Activated gamma-delta T cell treated with anti-CD3 and anti-CD28 coated beads, Interleukin-2, amount 50 U/mL, for 16 hours (primary cell): ENCODE measurements around the gene RAB8B.
"Not testable (repeated sequence)": the region's sequence is repeated elsewhere in the genome, so short reads cannot be mapped to it uniquely, and the experiment has no call there.

Experiments used
- DNase-seq: peaks from one replicate; pipeline ENCODE4 v3.0.0-alpha.2; 2020; ENCODE audit warnings: low read depth

The RAB8B gene

GRCh38 chr15:63208824-63209223 is 19.4 kb downstream of the RAB8B start:
- not testable (repeated sequence) for DNase-seq

DNA sequence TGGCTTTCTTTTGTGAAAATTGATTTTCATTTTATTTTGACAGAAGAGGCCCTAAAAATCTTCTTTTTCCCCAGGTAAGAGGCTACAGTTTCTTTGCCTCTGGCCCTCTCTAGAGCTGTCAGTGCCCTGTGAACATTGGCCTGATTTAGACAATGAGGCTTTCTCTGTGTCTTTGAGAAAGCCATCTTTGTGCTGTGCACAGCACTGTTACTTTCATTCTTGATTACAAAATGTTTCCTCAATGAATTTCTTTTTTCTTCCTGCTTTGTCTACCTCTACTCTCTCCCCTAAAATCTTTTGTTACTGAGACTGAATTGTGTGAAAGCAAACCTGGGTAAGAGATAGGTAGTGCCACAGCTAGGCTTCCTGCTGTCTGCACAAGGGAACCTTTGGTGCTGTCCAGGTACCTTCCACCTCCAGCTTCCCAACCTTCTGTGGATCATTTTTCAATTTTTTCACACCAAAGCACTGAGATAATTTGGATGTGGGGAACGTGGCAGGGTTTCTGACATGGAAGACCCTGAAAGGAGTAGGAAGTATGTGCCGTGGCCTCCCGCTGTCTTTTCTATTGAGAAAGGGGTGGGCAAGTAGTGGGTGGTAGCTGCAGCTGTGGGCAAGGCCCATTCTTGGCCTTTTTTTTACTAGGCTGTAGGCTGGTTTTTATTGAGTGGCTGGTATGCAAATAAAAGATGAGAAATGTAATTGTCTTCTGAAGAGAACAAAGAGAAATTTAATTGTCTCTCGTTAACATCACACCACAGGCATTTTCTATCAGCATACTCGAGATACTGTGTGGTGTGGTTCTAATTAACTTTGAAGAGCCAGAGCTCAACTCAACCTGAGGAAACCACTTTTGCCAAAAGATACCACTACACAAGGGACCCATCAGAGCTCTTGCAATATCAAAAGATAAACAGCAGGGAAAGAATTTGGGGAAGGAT is 21.0 kb downstream of the RAB8B start:
- DNase-seq, result no peak

- no peak for DNase-seq
These were observed 21.7 kb downstream of the RAB8B start for GRCh38 chr15:63211092-63211490.

DNA sequence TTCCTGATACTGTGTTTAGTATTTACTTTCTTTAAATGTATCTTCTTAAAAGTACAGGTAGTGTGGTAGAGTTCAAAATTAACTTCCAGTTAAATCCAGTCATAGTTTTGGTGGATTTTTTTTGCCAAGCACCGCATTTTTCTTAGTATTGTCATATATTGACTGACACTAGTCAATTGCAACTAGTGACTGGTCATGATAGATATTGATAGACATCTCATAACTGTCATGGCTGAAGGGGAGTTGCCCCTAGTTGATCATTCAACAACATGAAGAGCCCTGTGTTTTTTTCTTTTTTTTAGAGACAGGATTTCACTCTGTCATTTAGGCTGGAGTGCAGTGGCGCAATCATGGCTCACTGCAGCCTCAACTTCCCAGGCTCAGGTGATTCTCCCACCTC is 22.1 kb downstream of the RAB8B start:
- DNase-seq, result no peak

- no peak for DNase-seq
These were observed 22.9 kb downstream of the RAB8B start for GRCh38 chr15:63212050-63213004.

DNA sequence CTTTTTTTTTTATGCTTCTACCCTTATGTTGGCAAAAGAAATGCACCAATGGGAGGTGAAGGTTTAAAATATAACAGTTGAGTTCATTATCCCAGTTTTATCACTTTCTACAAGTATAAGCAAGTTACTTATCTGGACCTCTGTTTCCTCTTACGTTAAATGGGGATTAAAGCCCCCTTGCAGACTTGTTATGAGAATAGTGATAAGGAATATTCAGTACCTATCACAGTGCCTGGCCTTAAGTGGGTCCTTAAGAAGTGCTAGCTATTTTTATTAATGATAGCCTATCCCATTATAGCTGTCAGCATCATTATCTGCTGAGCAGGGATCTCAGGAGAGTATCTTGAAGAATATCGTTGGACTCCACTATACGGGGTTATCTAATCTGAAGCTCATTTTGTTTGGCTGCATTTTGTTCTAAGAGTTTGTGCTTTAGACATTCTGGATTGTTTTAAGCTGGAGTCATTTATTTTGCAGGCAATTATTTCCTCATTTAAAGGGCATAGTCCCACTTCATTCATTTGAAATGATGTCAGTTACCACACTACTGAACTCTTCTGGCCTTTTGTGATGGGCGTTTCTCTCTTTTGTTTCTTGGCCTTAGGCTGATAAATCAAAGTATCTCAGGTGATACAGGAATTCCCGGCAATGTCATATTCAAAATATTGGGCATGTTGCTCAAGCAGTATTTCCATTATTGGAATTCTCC is 28.8 kb downstream of the RAB8B start:
- DNase-seq, result no peak

DNA sequence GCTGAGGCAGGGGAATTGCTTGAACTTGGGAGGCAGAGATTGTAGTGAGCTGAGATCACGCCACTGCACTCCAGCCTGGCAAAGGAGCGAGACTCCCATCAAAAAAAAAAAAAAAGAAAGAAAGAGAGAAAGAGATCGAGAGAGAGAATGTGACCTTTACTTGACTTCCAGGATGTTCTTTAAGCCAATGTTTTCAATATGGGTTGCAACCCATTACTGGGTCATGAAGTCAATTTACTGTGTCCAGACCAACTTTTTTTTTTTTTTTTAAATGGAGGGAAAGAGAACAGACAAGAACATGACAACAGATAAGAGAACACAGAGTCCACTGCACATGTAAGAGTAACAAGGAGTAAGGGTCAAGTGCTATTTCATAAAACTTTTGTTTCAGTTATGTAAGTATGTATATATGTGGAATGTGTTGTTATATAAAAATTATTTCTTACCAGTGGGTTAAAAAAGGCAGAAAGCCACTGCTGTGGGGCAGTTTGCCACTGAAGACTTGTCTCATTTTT is 29.8 kb downstream of the RAB8B start:
- no peak for DNase-seq

- no peak for DNase-seq
These were observed 31.9 kb downstream of the RAB8B start for GRCh38 chr15:63221346-63221745.

DNA sequence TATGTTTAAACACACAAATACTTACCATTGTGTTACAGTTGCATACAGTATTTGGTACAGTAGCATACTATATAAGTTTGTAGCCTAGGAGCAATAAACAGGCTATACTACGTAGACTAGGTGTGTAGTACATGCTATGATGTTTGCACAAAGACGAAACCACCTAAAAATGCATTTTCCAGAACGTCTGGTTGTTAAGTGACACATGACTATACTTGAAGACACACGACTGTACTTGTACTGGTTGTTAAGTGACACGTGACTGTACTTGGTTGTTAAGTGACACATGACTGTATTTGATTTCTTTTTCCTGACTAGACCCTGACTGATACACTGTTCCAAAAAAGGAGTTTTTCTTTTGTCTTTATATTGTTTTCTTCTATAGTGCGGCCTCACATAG is 34.1 kb downstream of the RAB8B start:
- no peak for DNase-seq

- no peak for DNase-seq
These were observed 36.0 kb downstream of the RAB8B start for GRCh38 chr15:63225381-63225780.

DNA sequence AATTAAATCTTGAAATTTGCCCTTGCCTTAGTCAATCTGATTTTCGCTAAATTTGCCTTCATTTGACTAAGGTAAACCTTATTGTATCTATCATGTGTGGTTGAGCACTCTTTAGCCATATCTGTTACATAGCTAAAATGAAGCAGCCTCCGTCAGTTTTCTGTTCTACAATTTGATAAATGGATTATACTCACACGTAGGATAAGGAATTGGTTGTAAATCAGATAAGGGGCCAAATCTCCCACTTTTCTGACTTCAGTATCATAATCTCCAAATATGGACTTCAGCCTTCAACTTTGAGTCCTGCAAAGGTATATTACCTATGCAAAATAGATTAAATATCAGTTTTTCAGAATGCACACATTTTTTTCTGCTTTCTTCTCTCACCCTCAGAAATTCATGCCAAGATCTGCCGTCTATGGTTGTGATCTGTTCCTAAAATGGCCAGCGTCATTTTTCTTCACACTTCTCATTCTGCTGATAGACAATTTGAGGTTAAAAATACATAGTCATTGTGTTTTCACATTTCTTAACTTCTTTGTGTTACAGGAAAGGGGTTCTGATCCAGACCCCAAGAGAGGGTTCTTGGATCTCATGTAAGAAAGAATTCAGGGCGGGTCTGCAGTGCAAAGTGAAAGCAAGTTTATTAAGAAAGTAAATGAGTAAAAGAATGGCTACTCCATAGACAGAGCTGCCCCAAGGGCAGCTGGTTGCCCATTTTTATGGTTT is 36.9 kb downstream of the RAB8B start:
- no peak for DNase-seq

GRCh38 chr15:63226966-63227401 is 37.6 kb downstream of the RAB8B start:
- DNase-seq, result no peak

DNA sequence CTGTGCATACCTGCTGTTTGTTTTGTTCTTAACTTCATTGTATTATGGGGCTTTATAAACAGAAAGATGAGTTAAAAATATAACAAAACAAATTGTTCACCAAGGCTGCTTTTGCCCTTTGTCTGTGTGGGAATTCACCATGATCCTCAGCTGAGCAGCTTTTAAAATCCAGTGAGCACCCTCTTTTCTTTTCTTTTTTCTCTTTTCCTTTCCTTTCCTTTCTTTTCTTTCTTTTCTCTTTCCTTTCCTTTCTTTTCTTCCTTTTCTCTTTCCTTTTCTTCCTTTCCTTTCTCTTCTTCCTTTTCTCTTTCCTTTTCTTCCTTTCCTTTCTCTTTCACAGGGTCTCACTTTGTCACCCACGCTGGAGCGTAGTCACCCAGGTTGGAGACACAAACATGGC is 38.3 kb downstream of the RAB8B start:
- no peak for DNase-seq

- no peak for DNase-seq
These were observed 41.8 kb downstream of the RAB8B start for GRCh38 chr15:63231206-63231605.

GRCh38 chr15:63231706-63232105 is 42.3 kb downstream of the RAB8B start:
- DNase-seq, result no peak

DNA sequence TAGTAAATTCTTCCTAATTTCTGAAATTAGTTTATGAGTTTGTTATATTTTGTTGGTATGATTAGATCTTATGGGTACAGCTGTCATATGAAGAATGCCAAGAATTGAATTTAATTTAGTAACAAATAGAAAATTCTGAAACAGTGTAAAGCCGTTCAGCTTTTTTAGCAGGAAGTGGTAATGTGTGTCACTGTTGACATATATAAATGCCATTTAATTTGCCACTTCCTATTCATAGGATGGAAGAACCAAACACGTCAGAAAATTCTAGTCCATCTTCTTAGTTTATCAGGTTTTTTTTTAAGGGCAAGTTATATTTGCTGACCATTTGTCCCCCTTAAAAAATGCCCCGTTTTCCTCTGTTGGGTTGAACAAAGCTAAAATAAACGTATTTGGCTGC is 43.0 kb downstream of the RAB8B start:
- no peak for DNase-seq

DNA sequence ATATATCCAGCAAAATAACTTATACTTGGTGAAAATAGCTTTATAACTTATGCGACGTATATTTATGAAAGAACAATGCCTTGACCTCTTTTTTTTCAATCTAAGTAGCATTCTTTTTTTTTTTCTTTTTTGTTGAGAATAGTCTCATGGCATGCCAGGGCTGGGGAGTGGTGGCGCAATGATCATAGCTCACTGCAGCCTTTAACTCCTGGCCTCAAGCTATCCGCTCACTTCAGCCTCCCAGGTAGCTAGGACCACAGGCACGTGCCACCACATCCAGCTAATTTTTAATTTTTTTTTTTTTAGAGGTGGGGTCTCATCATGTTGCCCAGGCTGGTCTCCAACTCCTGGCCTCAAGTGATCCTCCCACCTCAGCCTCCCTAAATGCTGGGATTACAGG is 43.5 kb downstream of the RAB8B start:
- DNase-seq, result no peak

GRCh38 chr15:63233667-63234423 is 44.4 kb downstream of the RAB8B start:
- no peak for DNase-seq

DNA sequence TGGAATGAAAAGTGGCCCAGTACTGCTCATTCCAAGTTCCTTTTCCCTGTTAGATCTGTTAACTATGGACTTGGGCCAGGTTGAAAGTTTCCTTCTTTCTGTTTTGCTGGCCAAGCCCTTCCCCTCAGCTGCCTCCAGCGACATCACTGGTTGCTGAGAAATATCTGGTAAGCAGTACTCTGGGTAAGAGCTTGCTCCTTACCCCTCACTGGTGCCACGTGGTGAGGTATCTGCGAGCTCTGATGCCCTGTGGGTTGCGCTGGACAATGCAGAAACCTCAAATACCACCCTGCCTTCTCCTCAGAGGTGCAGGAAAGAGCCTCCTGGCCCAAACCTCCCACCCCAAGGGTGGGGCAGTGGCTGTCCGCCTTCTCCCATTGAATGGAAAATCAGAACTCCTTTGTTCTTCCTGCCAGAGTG is 45.1 kb downstream of the RAB8B start:
- DNase-seq, result no peak

GRCh38 chr15:63236272-63236671 is 46.9 kb downstream of the RAB8B start:
- DNase-seq, result no peak
